C4-2B (cell line): ENCODE data around the gene AFAP1.

Experiments used
- H3K27ac ChIP-seq: fragments of 450-650 bp; 2 replicates; pipeline ENCODE4 v1.5.1; 2017
- CTCF ChIP-seq: fragments of 450-650 bp; conservative IDR thresholded peaks from 2 replicates; pipeline ENCODE4 v1.5.1; 2017; ENCODE audit warnings: mild to moderate bottlenecking
- ZFX ChIP-seq: fragments of 450-650 bp; IDR thresholded peaks from 2 replicates; pipeline ENCODE4 v1.6.1; 2017

AFAP1 gene

GRCh38 chr4:7734651-7735260, 204.9 kb downstream of the AFAP1 start:
- H3K27ac ChIP-seq = no peak overlapping the region
- TF ChIP-seq ZFX = no peak
- no peak for TF ChIP-seq CTCF

GRCh38 chr4:7733801-7734650, 205.6 kb downstream of the AFAP1 start:
- no peak for TF ChIP-seq CTCF
- TF ChIP-seq ZFX = no peak
- no peak overlapping the region for H3K27ac ChIP-seq

GRCh38 chr4:7733201-7733600, 206.5 kb downstream of the AFAP1 start:
- TF ChIP-seq ZFX (no peak), CTCF (no peak)
- no peak overlapping the region for H3K27ac ChIP-seq

GRCh38 chr4:7732263-7732662, 207.4 kb downstream of the AFAP1 start:
- TF ChIP-seq CTCF = no peak
- no peak for TF ChIP-seq ZFX
- H3K27ac ChIP-seq = no peak overlapping the region

GRCh38 chr4:7731437-7731836, 208.2 kb downstream of the AFAP1 start:
- no peak for TF ChIP-seq CTCF
- TF ChIP-seq ZFX = no peak
- no peak overlapping the region for H3K27ac ChIP-seq

- no peak overlapping the region for H3K27ac ChIP-seq
- TF ChIP-seq ZFX (no peak), CTCF (no peak)
These were observed 211.9 kb downstream of the AFAP1 start for GRCh38 chr4:7727749-7728148.

- TF ChIP-seq ZFX = no peak
- no peak for TF ChIP-seq CTCF
- H3K27ac ChIP-seq = no peak overlapping the region
These were observed 212.8 kb downstream of the AFAP1 start for GRCh38 chr4:7726665-7727413.
